H9 (cell line): ENCODE measurements around the gene DCBLD1. TPM values are rescaled to one million over a fixed set of nuclear protein-coding genes. Genes with fewer than 3 reads are reported as not detected.

Experiments used
- DNase-seq: peaks from one replicate; pipeline ENCODE4 v3.0.0-alpha.2; 2017
- H2AFZ ChIP-seq: one replicate; pipeline ENCODE4 v1.6.1; 2013; ENCODE audit warnings: mild to moderate bottlenecking, low read length, control low read depth, moderate library complexity
- H2AK5ac ChIP-seq: 2 replicates; pipeline ENCODE4 v1.6.1; 2013; ENCODE audit warnings: low read length, control low read depth, mixed read lengths; ENCODE audit not compliant: insufficient read length
- H2BK120ac ChIP-seq: one replicate; pipeline ENCODE4 v1.6.1; 2013; ENCODE audit warnings: low read depth, mild to moderate bottlenecking, low read length, control low read depth, inconsistent platforms; ENCODE audit not compliant: poor library complexity, severe bottlenecking
- H2BK12ac ChIP-seq: 2 replicates; pipeline ENCODE4 v1.6.1; 2013; ENCODE audit warnings: low read length, control low read depth, mixed read lengths, low read depth; ENCODE audit not compliant: insufficient read length
- H2BK15ac ChIP-seq: 2 replicates; pipeline ENCODE4 v1.6.1; 2013; ENCODE audit warnings: low read depth, low read length, control low read depth
- H2BK20ac ChIP-seq: one replicate; pipeline ENCODE4 v1.6.1; 2013; ENCODE audit warnings: low read depth, mild to moderate bottlenecking, low read length, control low read depth, inconsistent platforms; ENCODE audit not compliant: poor library complexity, severe bottlenecking
- H2BK5ac ChIP-seq: 2 replicates; pipeline ENCODE4 v1.6.1; 2013; ENCODE audit warnings: low read length, control low read depth, mixed read lengths; ENCODE audit not compliant: insufficient read length
- H3K14ac ChIP-seq: 2 replicates; pipeline ENCODE4 v1.6.1; 2013; ENCODE audit warnings: low read length, control low read depth; ENCODE audit not compliant: insufficient read depth
- H3K18ac ChIP-seq: 2 replicates; pipeline ENCODE4 v1.6.1; 2013; ENCODE audit warnings: low read depth, mild to moderate bottlenecking, mixed read lengths, low read length, control low read depth; ENCODE audit not compliant: insufficient read length
- H3K23ac ChIP-seq: 2 replicates; pipeline ENCODE4 v1.6.1; 2013; ENCODE audit warnings: low read length, control low read depth, mixed read lengths, low read depth; ENCODE audit not compliant: insufficient read length
- H3K23me2 ChIP-seq: 2 replicates; pipeline ENCODE4 v1.6.1; 2013; ENCODE audit warnings: low read depth, mild to moderate bottlenecking, mixed read lengths, low read length, control low read depth; ENCODE audit not compliant: insufficient read length, poor library complexity, severe bottlenecking
- H3K27ac ChIP-seq: 2 replicates; pipeline ENCODE4 v1.5.1; 2013; ENCODE audit warnings: low read length, control low read depth, mixed read lengths, low read depth; ENCODE audit not compliant: insufficient read length
- H3K27me3 ChIP-seq: 2 replicates; pipeline ENCODE4 v1.6.1; 2013; ENCODE audit warnings: low read length, control low read depth, inconsistent platforms; ENCODE audit not compliant: insufficient read depth
- H3K4ac ChIP-seq: 2 replicates; pipeline ENCODE4 v1.6.1; 2013; ENCODE audit warnings: low read depth, mild to moderate bottlenecking, control low read depth, inconsistent platforms, low read length, moderate library complexity
- H3K4me1 ChIP-seq: 2 replicates; pipeline ENCODE4 v1.6.1; 2013; ENCODE audit warnings: low read length, control low read depth, inconsistent platforms; ENCODE audit not compliant: insufficient read depth
- H3K4me2 ChIP-seq: 2 replicates; pipeline ENCODE4 v1.6.1; 2013; ENCODE audit warnings: low read length, control low read depth, mixed read lengths; ENCODE audit not compliant: insufficient read length, insufficient read depth
- H3K56ac ChIP-seq: 2 replicates; pipeline ENCODE4 v1.6.1; 2013; ENCODE audit warnings: low read depth, mild to moderate bottlenecking, mixed read lengths, low read length, control low read depth; ENCODE audit not compliant: insufficient read length
- H3K79me1 ChIP-seq: 2 replicates; pipeline ENCODE4 v1.6.1; 2013; ENCODE audit warnings: low read depth, mild to moderate bottlenecking, moderate library complexity, low read length, control low read depth, inconsistent platforms; ENCODE audit not compliant: insufficient read depth, poor library complexity, severe bottlenecking
- H3K79me2 ChIP-seq: 2 replicates; pipeline ENCODE4 v1.6.1; 2013; ENCODE audit warnings: low read length, control low read depth, inconsistent platforms; ENCODE audit not compliant: insufficient read depth
- H3K9ac ChIP-seq: 2 replicates; pipeline ENCODE4 v1.6.1; 2013; ENCODE audit warnings: low read length, control low read depth, mixed read lengths; ENCODE audit not compliant: insufficient read length; ENCODE audit errors: extremely low read depth
- H3K9me3 ChIP-seq: one replicate; pipeline ENCODE4 v1.6.1; 2013; ENCODE audit warnings: low read depth, low read length, inconsistent platforms; ENCODE audit not compliant: control insufficient read depth
- H3T11ph ChIP-seq: one replicate; pipeline ENCODE4 v1.6.1; 2013; ENCODE audit warnings: mild to moderate bottlenecking, low read length, control low read depth, inconsistent platforms
- H4K20me1 ChIP-seq: one replicate; pipeline ENCODE4 v1.6.1; 2013; ENCODE audit not compliant: control insufficient read depth, insufficient read length, insufficient read depth
- H4K5ac ChIP-seq: 2 replicates; pipeline ENCODE4 v1.6.1; 2013; ENCODE audit warnings: low read depth, mild to moderate bottlenecking, mixed read lengths, low read length, control low read depth; ENCODE audit not compliant: insufficient read length
- H4K8ac ChIP-seq: replicated peaks from 2 replicates; pipeline ENCODE4 v1.6.1; 2013; ENCODE audit warnings: low read length, control low read depth, mixed read lengths, low read depth; ENCODE audit not compliant: insufficient read length
- H4K91ac ChIP-seq: 2 replicates; pipeline ENCODE4 v1.6.1; 2013; ENCODE audit warnings: low read depth, mild to moderate bottlenecking, moderate library complexity, mixed read lengths, low read length, control low read depth; ENCODE audit not compliant: insufficient read length
- H3K27ac Mint-ChIP-seq, 3 experiments: 2 replicates in 2 of 3; 3 replicates in 1 of 3; pipeline ENCODE4 v1.8.0; 2020 to 2021; ENCODE audit warnings: mixed read lengths in 3 of 3, mild to moderate bottlenecking in 1 of 3, moderate library complexity in 1 of 3
- H3K27me3 Mint-ChIP-seq: 2 replicates; pipeline ENCODE4 v1.8.0; 2021; ENCODE audit warnings: low read depth, mild to moderate bottlenecking, moderate library complexity, mixed read lengths
- H3K36me3 Mint-ChIP-seq, 3 experiments: 2 replicates in 2 of 3; 3 replicates in 1 of 3; pipeline ENCODE4 v1.8.0; 2020 to 2021; ENCODE audit warnings: low read depth in 3 of 3, mixed read lengths in 3 of 3; ENCODE audit not compliant: insufficient read depth in 1 of 3
- H3K4me1 Mint-ChIP-seq, 2 experiments: 2 replicates each; pipeline ENCODE4 v1.8.0; 2020; ENCODE audit warnings: mixed read lengths in 2 of 2
- H3K4me3 Mint-ChIP-seq, 2 experiments: 2 replicates in 1 of 2; 3 replicates in 1 of 2; pipeline ENCODE4 v1.8.0; 2020 to 2021; ENCODE audit warnings: mild to moderate bottlenecking in 2 of 2, mixed read lengths in 2 of 2, moderate library complexity in 1 of 2
- H3K9me3 Mint-ChIP-seq, 2 experiments: 2 replicates in 1 of 2; 3 replicates in 1 of 2; pipeline ENCODE4 v1.8.0; 2020; ENCODE audit warnings: mild to moderate bottlenecking in 2 of 2, mixed read lengths in 2 of 2, moderate library complexity in 1 of 2
- CTCF ChIP-seq: fragments of 200-600 bp; sonication (generic); conservative IDR thresholded peaks from 3 replicates; pipeline ENCODE4 v1.8.0; 2021; ENCODE audit warnings: antibody characterized with exemption, mild to moderate bottlenecking
- WGBS: extraction: QIAGEN DNeasy Blood & Tissue Kit; methylation state at CpG from one replicate; pipeline ENCODE4 v1.1.7; 2013; ENCODE audit warnings: missing lambda C conversion rate, low lambda C conversion rate, mixed read lengths; ENCODE audit not compliant: insufficient read length; ENCODE audit errors: extremely low coverage; 5-methylcytosine and 5-hydroxymethylcytosine counted together
- total RNA-seq: library from RNA; stranded (reverse); gene quantifications from 2 replicates; pipeline ENCODE4 v1.2.1, GENCODE V29; 2021

The DCBLD1 gene
- total RNA-seq, 1 experiment from 2014 or later: 10.1 TPM

- no peaks in the 10 kb centered on the region for H3K9me3 ChIP-seq
- DNase-seq: no peak
These were observed 76.8 kb downstream of the DCBLD1 start for GRCh38 chr6:117559299-117559698.

More at GRCh38 chr6:117559299-117559698, 76.8 kb downstream of the DCBLD1 start:
- no peak overlapping the region for H3K4ac ChIP-seq
- H3K9ac ChIP-seq: no peak overlapping the region
- no peak overlapping the region for H3K56ac ChIP-seq
- no peak overlapping the region for H3K27ac Mint-ChIP-seq
- no peak overlapping the region for H3K4me2 ChIP-seq
- H3K27me3 Mint-ChIP-seq: no peaks in the 10 kb centered on the region
- H3K9me3 Mint-ChIP-seq: no peaks in the 10 kb centered on the region
- H3K36me3 Mint-ChIP-seq: peaks cover 0 to 4% (median 4%) of the 10 kb centered on the region in 3 experiments; a peak in 4 of 7 replicates
- no peaks in the 10 kb centered on the region for H3K4me1 ChIP-seq
- no peak overlapping the region for H3T11ph ChIP-seq
- H3K27me3 ChIP-seq: no peaks in the 10 kb centered on the region
- no peaks in the 10 kb centered on the region for H3K79me2 ChIP-seq
- WGBS: no CpG with 5 or more reads among the region's 4 CpGs
- no peak overlapping the region for H3K18ac ChIP-seq
- no peak overlapping the region for H2AFZ ChIP-seq
- H2BK15ac ChIP-seq: no peak overlapping the region
- peaks cover 0 to 2% of the 10 kb centered on the region in 2 experiments; a peak in 1 of 4 replicates for H3K4me1 Mint-ChIP-seq
- no peak overlapping the region for H2BK120ac ChIP-seq
- H4K8ac ChIP-seq: no peak overlapping the region
- no peaks in the 10 kb centered on the region for H3K23me2 ChIP-seq
- no peak overlapping the region for H3K14ac ChIP-seq
- no peaks in the 10 kb centered on the region for H4K20me1 ChIP-seq
- no peak overlapping the region for H4K5ac ChIP-seq
- H3K79me1 ChIP-seq: no peaks in the 10 kb centered on the region
- H3K27ac ChIP-seq: no peak overlapping the region
- H2BK5ac ChIP-seq: no peak overlapping the region
- no peak overlapping the region for H2BK12ac ChIP-seq
- no peak overlapping the region for H4K91ac ChIP-seq
- H3K4me3 Mint-ChIP-seq: no peak overlapping the region
- H2BK20ac ChIP-seq: no peak overlapping the region
- H3K23ac ChIP-seq: no peak overlapping the region
- TF ChIP-seq CTCF: no peak
- no peak overlapping the region for H2AK5ac ChIP-seq
